Embryonic facial prominence (tissue), 1 donor: Measurements from ENCODE around the gene GNB3.

Source experiments
- DNase-seq: peaks from one replicate; pipeline ENCODE4 v3.0.0-alpha.2; 2016; ENCODE audit errors: extremely low spot score

The GNB3 gene

GRCh38 chr12:6840761-6841515 is at the start of gene GNB3:
Gene GNB3, plus strand, starts transcription at chr12:6840925. Its CDS starts 363 bp downstream, at chr12:6841288.
- DNase-seq, result no peak

- no peak for DNase-seq
These were observed 48.7 kb upstream of the GNB3 start for GRCh38 chr12:6791931-6792520.

GRCh38 chr12:6792522-6793201 is 48.1 kb upstream of the GNB3 start:
- DNase-seq, result no peak

- no peak for DNase-seq
These were observed 45.6 kb upstream of the GNB3 start for GRCh38 chr12:6795088-6795487.

GRCh38 chr12:6796576-6796975 is 44.1 kb upstream of the GNB3 start:
- no peak for DNase-seq

GRCh38 chr12:6799147-6799546 is 41.6 kb upstream of the GNB3 start:
- DNase-seq, result no peak

- no peak for DNase-seq
These were observed 33.6 kb upstream of the GNB3 start for GRCh38 chr12:6807170-6807569.

- no peak for DNase-seq
These were observed 31.7 kb upstream of the GNB3 start for GRCh38 chr12:6809056-6809455.

GRCh38 chr12:6810758-6811157 is 30.0 kb upstream of the GNB3 start:
- no peak for DNase-seq

- DNase-seq, result no peak
These were observed 27.4 kb upstream of the GNB3 start for GRCh38 chr12:6813363-6813762.

GRCh38 chr12:6816598-6816997 is 24.1 kb upstream of the GNB3 start:
- DNase-seq, result no peak

- DNase-seq, result no peak
These were observed 23.6 kb upstream of the GNB3 start for GRCh38 chr12:6817098-6817497.

- DNase-seq, result no peak
These were observed 23.0 kb upstream of the GNB3 start for GRCh38 chr12:6817662-6818157.

- no peak for DNase-seq
These were observed 22.5 kb upstream of the GNB3 start for GRCh38 chr12:6818222-6818621.

- DNase-seq, result no peak
These were observed 22.1 kb upstream of the GNB3 start for GRCh38 chr12:6818645-6819044.

- DNase-seq, result no peak
These were observed 21.4 kb upstream of the GNB3 start for GRCh38 chr12:6819106-6820030.

- DNase-seq, result no peak
These were observed 20.6 kb upstream of the GNB3 start for GRCh38 chr12:6820166-6820565.

- peak; percentile 72 for DNase-seq
These were observed 18.9 kb upstream of the GNB3 start, which contains the start of gene GPR162 for GRCh38 chr12:6821591-6822425. Gene GPR162, plus strand, starts transcription at chr12:6821821. Its CDS starts 2,078 bp downstream, at chr12:6823899.

- no peak for DNase-seq
These were observed 18.1 kb upstream of the GNB3 start for GRCh38 chr12:6822426-6823135.
